IPS-18a (cell line): Measurements from ENCODE around the gene KIF3A.

ENCODE experiments used
- H3K27ac ChIP-seq: one replicate; pipeline ENCODE4 v1.5.1; 2013; ENCODE audit warnings: low read length
- H3K27me3 ChIP-seq: one replicate; pipeline ENCODE4 v1.6.1; 2013; ENCODE audit warnings: mild to moderate bottlenecking, low read length; ENCODE audit not compliant: control insufficient read depth, insufficient read depth
- H3K36me3 ChIP-seq: one replicate; pipeline ENCODE4 v1.6.1; 2013; ENCODE audit warnings: low read depth, low read length; ENCODE audit not compliant: control insufficient read depth
- H3K4me1 ChIP-seq: one replicate; pipeline ENCODE4 v1.6.1; 2013; ENCODE audit warnings: low read depth, low read length; ENCODE audit not compliant: control insufficient read depth
- H3K4me3 ChIP-seq: one replicate; pipeline ENCODE4 v1.5.1; 2013; ENCODE audit warnings: low read length
- H3K9ac ChIP-seq: one replicate; pipeline ENCODE4 v1.6.1; 2013; ENCODE audit warnings: mild to moderate bottlenecking, low read length, moderate library complexity
- H3K9me3 ChIP-seq: one replicate; pipeline ENCODE4 v1.6.1; 2013; ENCODE audit warnings: low read depth, low read length; ENCODE audit not compliant: control insufficient read depth

Gene KIF3A

GRCh38 chr5:132678735-132679134 is 58.6 kb downstream of the KIF3A start:
- Histone ChIP-seq H3K27ac (no peak overlapping the region), H3K4me1 (no peaks in the 10 kb centered on the region), H3K9ac (no peak overlapping the region), H3K4me3 (no peak overlapping the region), H3K27me3 (no peaks in the 10 kb centered on the region), H3K9me3 (no peaks in the 10 kb centered on the region), H3K36me3 (no peaks in the 10 kb centered on the region)

GRCh38 chr5:132677682-132678400 is 59.5 kb downstream of the KIF3A start:
- Histone ChIP-seq H3K36me3 (no peaks in the 10 kb centered on the region), H3K4me3 (no peak overlapping the region), H3K9ac (no peak overlapping the region), H3K27ac (no peak overlapping the region), H3K27me3 (no peaks in the 10 kb centered on the region), H3K4me1 (no peaks in the 10 kb centered on the region), H3K9me3 (no peaks in the 10 kb centered on the region)

GRCh38 chr5:132677191-132677590 is 60.2 kb downstream of the KIF3A start:
- no peak overlapping the region for H3K27ac ChIP-seq
- no peaks in the 10 kb centered on the region for H3K4me1 ChIP-seq
- no peaks in the 10 kb centered on the region for H3K27me3 ChIP-seq
- no peak overlapping the region for H3K4me3 ChIP-seq
- H3K9me3 ChIP-seq, result no peaks in the 10 kb centered on the region
- no peak overlapping the region for H3K9ac ChIP-seq
- H3K36me3 ChIP-seq, result no peaks in the 10 kb centered on the region

GRCh38 chr5:132675936-132676689 is 61.2 kb downstream of the KIF3A start:
- H3K4me1 ChIP-seq, result no peaks in the 10 kb centered on the region
- H3K4me3 ChIP-seq, result no peak overlapping the region
- no peaks in the 10 kb centered on the region for H3K36me3 ChIP-seq
- no peak overlapping the region for H3K27ac ChIP-seq
- H3K9ac ChIP-seq, result no peak overlapping the region
- no peaks in the 10 kb centered on the region for H3K9me3 ChIP-seq
- H3K27me3 ChIP-seq, result no peaks in the 10 kb centered on the region

- Histone ChIP-seq H3K36me3 (no peaks in the 10 kb centered on the region), H3K9ac (no peak overlapping the region), H3K9me3 (no peaks in the 10 kb centered on the region), H3K4me3 (no peak overlapping the region), H3K4me1 (no peaks in the 10 kb centered on the region), H3K27ac (no peak overlapping the region), H3K27me3 (no peaks in the 10 kb centered on the region)
These were observed 62.5 kb downstream of the KIF3A start for GRCh38 chr5:132674671-132675506.

GRCh38 chr5:132673939-132674630 is 63.3 kb downstream of the KIF3A start, which contains the start of gene IL4:
Gene IL4 (plus strand): TSS chr5:132673989. CDS start chr5:132674051, 62 bp downstream.
- Histone ChIP-seq H3K4me1 (no peaks in the 10 kb centered on the region), H3K9me3 (no peaks in the 10 kb centered on the region), H3K36me3 (no peaks in the 10 kb centered on the region), H3K27me3 (no peaks in the 10 kb centered on the region), H3K4me3 (no peak within 1 kb of the TSS), H3K9ac (no peak within 1 kb of the TSS), H3K27ac (no peak within 1 kb of the TSS)

GRCh38 chr5:132673488-132673887 is 63.9 kb downstream of the KIF3A start:
- Histone ChIP-seq H3K4me1 (no peaks in the 10 kb centered on the region), H3K9ac (no peak overlapping the region), H3K36me3 (no peaks in the 10 kb centered on the region), H3K27me3 (no peaks in the 10 kb centered on the region), H3K27ac (no peak overlapping the region), H3K9me3 (no peaks in the 10 kb centered on the region), H3K4me3 (no peak overlapping the region)

- no peak overlapping the region for H3K9ac ChIP-seq
- no peaks in the 10 kb centered on the region for H3K4me1 ChIP-seq
- no peak overlapping the region for H3K27ac ChIP-seq
- no peaks in the 10 kb centered on the region for H3K27me3 ChIP-seq
- no peaks in the 10 kb centered on the region for H3K9me3 ChIP-seq
- H3K4me3 ChIP-seq, result no peak overlapping the region
- H3K36me3 ChIP-seq, result no peaks in the 10 kb centered on the region
These were observed 66.3 kb downstream of the KIF3A start for GRCh38 chr5:132671000-132671399.

GRCh38 chr5:132669966-132670882 is 67.1 kb downstream of the KIF3A start:
- Histone ChIP-seq H3K36me3 (no peaks in the 10 kb centered on the region), H3K4me3 (no peak overlapping the region), H3K9ac (no peak overlapping the region), H3K27me3 (no peaks in the 10 kb centered on the region), H3K4me1 (no peaks in the 10 kb centered on the region), H3K27ac (no peak overlapping the region), H3K9me3 (no peaks in the 10 kb centered on the region)

GRCh38 chr5:132669455-132669820 is 67.9 kb downstream of the KIF3A start:
- H3K4me1 ChIP-seq, result no peaks in the 10 kb centered on the region

More at GRCh38 chr5:132669455-132669820, 67.9 kb downstream of the KIF3A start:
- no peak overlapping the region for H3K27ac ChIP-seq
- H3K27me3 ChIP-seq, result no peaks in the 10 kb centered on the region
- H3K4me3 ChIP-seq, result no peak overlapping the region
- no peak overlapping the region for H3K9ac ChIP-seq
- H3K36me3 ChIP-seq, result no peaks in the 10 kb centered on the region
- no peaks in the 10 kb centered on the region for H3K9me3 ChIP-seq
